ENCODE measurements around the gene PNMT. TPM values are rescaled to one million over a fixed set of nuclear protein-coding genes. Genes with fewer than 3 reads are reported as not detected.

Gene PNMT
- total and polyA plus RNA-seq, 2 of the 8 experiments (the other 6 are each of a cell fraction or from before 2014, with no cell fraction given): 5.6 to 10.9 TPM

DNA sequence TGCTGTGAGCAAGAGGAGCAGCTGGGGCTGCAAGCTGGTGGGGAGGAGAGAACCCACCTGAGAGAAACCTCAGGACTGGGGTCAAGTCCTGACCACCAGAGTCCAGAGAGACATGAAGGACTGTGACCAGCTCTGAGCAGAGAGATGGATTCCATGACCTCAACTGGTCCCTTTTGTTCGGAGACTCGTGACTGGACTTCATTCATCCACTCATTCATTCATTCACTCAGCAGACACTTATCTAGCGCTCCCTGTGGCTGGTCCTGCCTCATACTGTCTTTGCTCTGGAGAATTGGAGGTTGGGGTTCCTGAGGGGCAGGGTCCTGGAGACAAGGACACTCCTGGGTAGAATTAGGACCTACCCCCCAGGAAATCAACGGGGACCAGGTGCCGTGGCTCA, 35.7 kb downstream of the PNMT start:
- Histone ChIP-seq H3K9ac (replicated peaks in 1 of 4; ENCODE audit: extremely low read depth in 1 of 4, low read depth in 3 of 4, low read length in 3 of 4) (no peak overlapping the region), H3K79me2 (ENCODE audit: control insufficient read depth in 1 of 2, insufficient read depth in 2 of 2, low read length in 2 of 2) (peaks cover 42 to 98% of the 10 kb centered on the region in 2 experiments), H4K91ac (replicated peaks; ENCODE audit: insufficient read length, low read length) (no peak overlapping the region), H2BK5ac (ENCODE audit: low read depth, low read length) (peak overlapping the region; percentile 75; the same call in 1 of the 2 replicates), H2AK5ac (ENCODE audit: low read depth, low read length) (no peak overlapping the region), H2BK15ac (ENCODE audit: low read length) (0 out of 2 replicates have a peak overlapping the region, but pooled peaks have one; percentile 72), H3K23me2 (ENCODE audit: low read depth, low read length) (peaks cover 13% of the 10 kb centered on the region), H3K18ac (ENCODE audit: extremely low read depth, low read length) (no peak overlapping the region; the same call in 1 of the 2 replicates), H3K4ac (replicated peaks; ENCODE audit: insufficient read length, low read depth, low read length) (no peak overlapping the region), H3K4me1 (replicated peaks in 1 of 4; ENCODE audit: control insufficient read depth in 3 of 4, insufficient read depth in 4 of 4, low read length in 3 of 4) (peaks cover 12 to 43% (median 26%) of the 10 kb centered on the region in 4 experiments), H3K4me3 (ENCODE audit: extremely low read depth in 1 of 4, insufficient read depth in 2 of 4, low read depth in 3 of 4, low read length in 4 of 4) (no peak overlapping the region), H3K36me3 (ENCODE audit: control insufficient read depth in 2 of 4, insufficient read depth in 4 of 4, low read length in 3 of 4) (peaks cover 9 to 24% (median 16%) of the 10 kb centered on the region in 4 experiments), H4K20me1 (replicated peaks in 1 of 2; ENCODE audit: control insufficient read depth in 1 of 2, insufficient read depth in 2 of 2, low read length in 2 of 2) (peaks cover 25 to 32% of the 10 kb centered on the region in 2 experiments), H3K23ac (ENCODE audit: insufficient read length) (no peak overlapping the region), H3K9me3 (ENCODE audit: insufficient read depth in 2 of 2, low read depth in 1 of 2, low read length in 1 of 2) (no peaks in the 10 kb centered on the region), H2BK12ac (ENCODE audit: low read depth, low read length) (no peak overlapping the region), H3K79me1 (ENCODE audit: low read depth, low read length) (peaks cover 22% of the 10 kb centered on the region), H3K27ac (ENCODE audit: low read depth, low read length) (no peak overlapping the region), H2BK120ac (replicated peaks; ENCODE audit: low read depth, low read length) (no peak overlapping the region), H3K27me3 (replicated peaks in 1 of 4; ENCODE audit: control insufficient read depth in 3 of 4, extremely low read depth in 1 of 4, insufficient read depth in 3 of 4, low read length in 3 of 4) (no peaks in the 10 kb centered on the region), H2AFZ (ENCODE audit: low read length) (no peak overlapping the region), H4K8ac (ENCODE audit: extremely low read depth, insufficient read depth, low read length) (no peak overlapping the region), H3K56ac (replicated peaks; ENCODE audit: insufficient read length, low read depth, low read length) (no peak overlapping the region), H4K5ac (ENCODE audit: insufficient read length, low read depth, low read length) (no peak overlapping the region), H3K4me2 (ENCODE audit: insufficient read depth in 1 of 2, low read depth in 2 of 2, low read length in 2 of 2) (peak overlapping the region in 1 of 2 experiments; percentile 88; a peak in 2 of 4 replicates), H3K14ac (ENCODE audit: insufficient read length) (no peak overlapping the region), H2BK20ac (ENCODE audit: low read length) (no peak overlapping the region)
- 93% methylated on average over 5 of the region's 5 CpGs; no CpG with 5 or more reads in 1 of the 2 experiments for WGBS, 2 experiments (ENCODE audit: extremely low coverage in 1 of 2, insufficient coverage in 1 of 2, insufficient read length in 1 of 2, insufficient replicate concordance in 2 of 2, low coverage in 1 of 2, low lambda C conversion rate in 2 of 2, missing lambda C conversion rate in 1 of 2)
- DNase-seq (ENCODE audit: low read depth in 1 of 2, low spot score in 2 of 2): no peak
- POLR2A ChIA-PET (ENCODE audit: partially characterized antibody): interaction anchor here (1.0 to 38.1 kb wide), 7 partner anchors 11 to 70 kb away, joined by 4 to 708 read pairs (median 6); partner anchors contain the start of genes MIEN1, PGAP3, PNMT and TCAP
- TF ChIP-seq, protein P1, sequence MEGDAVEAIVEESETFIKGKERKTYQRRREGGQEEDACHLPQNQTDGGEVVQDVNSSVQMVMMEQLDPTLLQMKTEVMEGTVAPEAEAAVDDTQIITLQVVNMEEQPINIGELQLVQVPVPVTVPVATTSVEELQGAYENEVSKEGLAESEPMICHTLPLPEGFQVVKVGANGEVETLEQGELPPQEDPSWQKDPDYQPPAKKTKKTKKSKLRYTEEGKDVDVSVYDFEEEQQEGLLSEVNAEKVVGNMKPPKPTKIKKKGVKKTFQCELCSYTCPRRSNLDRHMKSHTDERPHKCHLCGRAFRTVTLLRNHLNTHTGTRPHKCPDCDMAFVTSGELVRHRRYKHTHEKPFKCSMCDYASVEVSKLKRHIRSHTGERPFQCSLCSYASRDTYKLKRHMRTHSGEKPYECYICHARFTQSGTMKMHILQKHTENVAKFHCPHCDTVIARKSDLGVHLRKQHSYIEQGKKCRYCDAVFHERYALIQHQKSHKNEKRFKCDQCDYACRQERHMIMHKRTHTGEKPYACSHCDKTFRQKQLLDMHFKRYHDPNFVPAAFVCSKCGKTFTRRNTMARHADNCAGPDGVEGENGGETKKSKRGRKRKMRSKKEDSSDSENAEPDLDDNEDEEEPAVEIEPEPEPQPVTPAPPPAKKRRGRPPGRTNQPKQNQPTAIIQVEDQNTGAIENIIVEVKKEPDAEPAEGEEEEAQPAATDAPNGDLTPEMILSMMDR (IDR thresholded peaks at IDR 0.05; ENCODE audit: control extremely low read depth in 1 of 3, insufficient read depth in 1 of 3, low read depth in 1 of 3, low read length in 3 of 3): peak in 1 of 3 experiments; percentile 8; a peak in 1 of 4 replicates
- TF ChIP-seq SP2 (IDR thresholded peaks at IDR 0.05; ENCODE audit: low read length): no peak
- CTCF ChIA-PET (ENCODE audit: partially characterized antibody): interaction anchor here (0.6 to 52.4 kb wide), 7 partner anchors 24 to 70 kb away, joined by 3 to 1885 read pairs (median 5); partner anchors contain the start of genes MIEN1, PPP1R1B and STARD3
- no peak for FAIRE-seq
